ENCODE measurements around the gene TNS3. TPM values are rescaled to one million over a fixed set of nuclear protein-coding genes. Genes with fewer than 3 reads are reported as not detected.

TNS3 gene
- total RNA-seq, 5 donors from 2014 or later (not counting 1 experiment from before 2014, with no cell fraction given), result 0.58 to 3.7 (median 2.0) TPM

GRCh38 chr7:47273974-47274766 lies 307.7 kb downstream of the TNS3 start:
- WGBS (ENCODE audit: insufficient coverage), result 91% methylated on average over 1 of the region's 6 CpGs
- peaks cover 0 to 4% of the 10 kb centered on the region in 2 experiments for H3K27me3 ChIP-seq (replicated peaks in 1 of 2; ENCODE audit: control insufficient read depth in 2 of 2, extremely low read depth in 1 of 2, insufficient read depth in 2 of 2, low read length in 1 of 2)
- Mint-ChIP-seq H3K36me3 (no peaks in the 10 kb centered on the region), H3K4me1 (no peaks in the 10 kb centered on the region), H3K4me3 (no peak overlapping the region), H3K27me3 (no peaks in the 10 kb centered on the region), H3K27ac (no peak overlapping the region), H3K9me3 (no peaks in the 10 kb centered on the region)
- DNase-seq (no peak), ATAC-seq (replicated peaks in 1 of 4) (no peak)
- H3K4me1 ChIP-seq (ENCODE audit: control insufficient read depth in 1 of 2, extremely low read depth in 1 of 2, insufficient read depth in 2 of 2, low read length in 2 of 2), result no peaks in the 10 kb centered on the region
- POLR2A ChIA-PET, result no interaction called here
- H3K36me3 ChIP-seq (ENCODE audit: control insufficient read depth in 2 of 2, extremely low read depth in 1 of 2, insufficient read depth in 1 of 2, low read length in 1 of 2), result no peaks in the 10 kb centered on the region
- H3K27ac ChIP-seq (ENCODE audit: low read length), result no peak overlapping the region
- CTCF ChIA-PET, result no interaction called here
- no peaks in the 10 kb centered on the region for H3K9me3 ChIP-seq
- no peak overlapping the region for H3K4me3 ChIP-seq (ENCODE audit: control insufficient read depth in 1 of 2, extremely low read depth in 1 of 2, low read length in 1 of 2)

DNA sequence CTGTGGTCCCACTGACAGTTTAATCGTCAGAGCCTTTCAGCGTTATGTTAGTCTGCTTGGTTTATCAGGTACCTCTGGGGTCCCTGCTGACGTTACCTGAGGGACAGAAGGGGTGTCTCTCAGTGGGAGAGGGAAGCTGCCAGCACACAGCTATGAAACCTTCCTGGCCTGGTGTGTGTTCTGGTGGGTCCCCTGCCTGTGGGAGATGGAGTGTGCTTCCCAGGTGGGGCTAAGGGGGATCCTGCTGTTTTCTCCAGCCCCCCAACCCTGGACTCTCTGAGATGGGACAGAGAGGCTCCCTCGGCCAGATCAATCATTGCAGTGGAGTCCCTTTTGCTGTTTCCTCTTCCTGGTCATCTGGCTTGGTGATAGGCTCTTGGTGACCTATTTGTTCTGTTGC lies 308.8 kb downstream of the TNS3 start:
- CTCF ChIA-PET, result no interaction called here
- H3K27ac Mint-ChIP-seq, result no peak overlapping the region

GRCh38 chr7:47271749-47272148 lies 310.2 kb downstream of the TNS3 start:
- no peak overlapping the region for H3K27ac Mint-ChIP-seq

More for the DNA sequence above, 308.8 kb downstream of the TNS3 start:
- POLR2A ChIA-PET, result no interaction called here
- H3K4me1 ChIP-seq (ENCODE audit: control insufficient read depth in 1 of 2, extremely low read depth in 1 of 2, insufficient read depth in 2 of 2, low read length in 2 of 2), result no peaks in the 10 kb centered on the region
- DNase-seq (no peak), ATAC-seq (replicated peaks in 1 of 4) (no peak)
- 75% methylated on average over 4 of the region's 4 CpGs for WGBS (ENCODE audit: insufficient coverage)
- Mint-ChIP-seq H3K36me3 (no peaks in the 10 kb centered on the region), H3K27me3 (no peaks in the 10 kb centered on the region), H3K4me3 (no peak overlapping the region), H3K9me3 (no peaks in the 10 kb centered on the region), H3K4me1 (no peaks in the 10 kb centered on the region)
- peaks cover 0 to 4% of the 10 kb centered on the region in 2 experiments for H3K27me3 ChIP-seq (replicated peaks in 1 of 2; ENCODE audit: control insufficient read depth in 2 of 2, extremely low read depth in 1 of 2, insufficient read depth in 2 of 2, low read length in 1 of 2)
- no peaks in the 10 kb centered on the region for H3K36me3 ChIP-seq (ENCODE audit: control insufficient read depth in 2 of 2, extremely low read depth in 1 of 2, insufficient read depth in 1 of 2, low read length in 1 of 2)
- H3K9me3 ChIP-seq, result no peaks in the 10 kb centered on the region
- H3K4me3 ChIP-seq (ENCODE audit: control insufficient read depth in 1 of 2, extremely low read depth in 1 of 2, low read length in 1 of 2), result no peak overlapping the region
- no peak overlapping the region for H3K27ac ChIP-seq (ENCODE audit: low read length)

DNA sequence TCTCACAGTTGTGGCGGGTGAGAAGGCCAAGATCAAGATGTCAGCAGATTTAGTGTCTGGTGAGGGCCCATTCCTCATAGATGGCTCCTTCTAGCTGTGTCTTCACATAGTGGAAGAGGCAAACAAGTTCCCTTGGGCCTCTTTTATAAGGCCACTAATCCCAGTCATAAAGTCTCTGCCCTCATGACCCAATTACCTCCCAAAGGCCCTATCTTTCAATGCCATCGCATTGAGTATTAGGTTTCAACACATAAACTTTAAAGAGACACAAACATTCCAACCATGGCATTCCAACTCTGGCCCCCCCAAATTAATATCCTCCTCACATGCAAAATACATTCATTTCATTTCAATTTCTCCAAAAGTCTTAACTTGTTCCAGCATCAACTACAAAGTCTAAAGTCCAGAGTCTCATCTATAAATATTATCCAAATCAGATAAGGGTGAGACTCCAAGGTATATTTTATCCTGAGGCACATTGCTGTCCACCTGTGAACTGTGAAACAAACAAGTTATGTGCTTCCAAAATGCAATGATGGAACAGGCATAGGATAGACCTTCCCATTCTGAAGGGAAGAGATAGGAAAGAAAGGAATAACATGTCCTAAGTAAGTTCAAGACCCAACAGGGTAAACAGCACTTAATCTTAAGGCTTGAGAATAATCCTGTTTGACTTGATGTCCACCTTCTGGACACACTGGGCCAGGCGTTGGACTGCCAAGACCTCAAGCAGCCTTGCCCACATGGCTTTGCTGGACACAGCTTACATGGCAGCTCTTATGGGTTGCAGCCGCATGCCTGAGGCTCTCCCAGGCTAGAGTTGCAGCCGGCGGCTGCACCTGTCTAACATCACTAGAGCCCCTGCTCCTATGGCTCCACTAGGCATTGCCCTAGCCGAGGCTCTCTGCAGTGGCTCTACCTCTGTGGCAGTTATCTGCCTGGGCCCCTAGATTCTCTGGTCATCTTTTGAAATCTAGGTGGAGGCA lies 312.8 kb downstream of the TNS3 start:
- Histone ChIP-seq H3K4me3 (ENCODE audit: control insufficient read depth in 1 of 2, extremely low read depth in 1 of 2, low read length in 1 of 2) (no peak overlapping the region), H3K27me3 (replicated peaks in 1 of 2; ENCODE audit: control insufficient read depth in 2 of 2, extremely low read depth in 1 of 2, insufficient read depth in 2 of 2, low read length in 1 of 2) (peaks cover 0 to 4% of the 10 kb centered on the region in 2 experiments), H3K4me1 (ENCODE audit: control insufficient read depth in 1 of 2, extremely low read depth in 1 of 2, insufficient read depth in 2 of 2, low read length in 2 of 2) (no peaks in the 10 kb centered on the region), H3K9me3 (no peaks in the 10 kb centered on the region), H3K36me3 (ENCODE audit: control insufficient read depth in 2 of 2, extremely low read depth in 1 of 2, insufficient read depth in 1 of 2, low read length in 1 of 2) (no peaks in the 10 kb centered on the region), H3K27ac (ENCODE audit: low read length) (no peak overlapping the region)
- H3K9me3 Mint-ChIP-seq, result peaks cover 0 to 3% (median 0%) of the 10 kb centered on the region in 3 donors
- WGBS (ENCODE audit: insufficient coverage), result 81% methylated on average over 6 of the region's 7 CpGs
- no peaks in the 10 kb centered on the region for H3K36me3 Mint-ChIP-seq
- H3K4me3 Mint-ChIP-seq, result no peak overlapping the region
- no peak overlapping the region for H3K27ac Mint-ChIP-seq
- POLR2A ChIA-PET, result no interaction called here
- H3K27me3 Mint-ChIP-seq, result no peaks in the 10 kb centered on the region
- CTCF ChIA-PET, result no interaction called here
- H3K4me1 Mint-ChIP-seq, result no peaks in the 10 kb centered on the region
- DNase-seq (no peak), ATAC-seq (replicated peaks in 1 of 4) (no peak)

More at GRCh38 chr7:47271749-47272148, 310.2 kb downstream of the TNS3 start:
- WGBS (ENCODE audit: insufficient coverage), result no CpG with 5 or more reads among the region's 3 CpGs
- CTCF ChIA-PET, result no interaction called here
- H3K4me1 Mint-ChIP-seq, result no peaks in the 10 kb centered on the region
- H3K4me3 Mint-ChIP-seq, result no peak overlapping the region
- no peaks in the 10 kb centered on the region for H3K36me3 Mint-ChIP-seq
- Histone ChIP-seq H3K9me3 (no peaks in the 10 kb centered on the region), H3K4me1 (ENCODE audit: control insufficient read depth in 1 of 2, extremely low read depth in 1 of 2, insufficient read depth in 2 of 2, low read length in 2 of 2) (no peaks in the 10 kb centered on the region), H3K27me3 (replicated peaks in 1 of 2; ENCODE audit: control insufficient read depth in 2 of 2, extremely low read depth in 1 of 2, insufficient read depth in 2 of 2, low read length in 1 of 2) (peaks cover 0 to 4% of the 10 kb centered on the region in 2 experiments), H3K27ac (ENCODE audit: low read length) (no peak overlapping the region), H3K36me3 (ENCODE audit: control insufficient read depth in 2 of 2, extremely low read depth in 1 of 2, insufficient read depth in 1 of 2, low read length in 1 of 2) (no peaks in the 10 kb centered on the region), H3K4me3 (ENCODE audit: control insufficient read depth in 1 of 2, extremely low read depth in 1 of 2, low read length in 1 of 2) (no peak overlapping the region)
- POLR2A ChIA-PET, result no interaction called here
- no peaks in the 10 kb centered on the region for H3K27me3 Mint-ChIP-seq
- DNase-seq (no peak), ATAC-seq (replicated peaks in 1 of 4) (no peak)
- H3K9me3 Mint-ChIP-seq, result peaks cover 0 to 3% (median 0%) of the 10 kb centered on the region in 3 donors

- POLR2A ChIA-PET, result no interaction called here
- H3K27me3 Mint-ChIP-seq, result no peaks in the 10 kb centered on the region
- Histone ChIP-seq H3K27ac (ENCODE audit: low read length) (no peak overlapping the region), H3K9me3 (no peaks in the 10 kb centered on the region), H3K27me3 (replicated peaks in 1 of 2; ENCODE audit: control insufficient read depth in 2 of 2, extremely low read depth in 1 of 2, insufficient read depth in 2 of 2, low read length in 1 of 2) (no peaks in the 10 kb centered on the region), H3K4me3 (ENCODE audit: control insufficient read depth in 1 of 2, extremely low read depth in 1 of 2, low read length in 1 of 2) (no peak overlapping the region), H3K36me3 (ENCODE audit: control insufficient read depth in 2 of 2, extremely low read depth in 1 of 2, insufficient read depth in 1 of 2, low read length in 1 of 2) (no peaks in the 10 kb centered on the region), H3K4me1 (ENCODE audit: control insufficient read depth in 1 of 2, extremely low read depth in 1 of 2, insufficient read depth in 2 of 2, low read length in 2 of 2) (no peaks in the 10 kb centered on the region)
- H3K36me3 Mint-ChIP-seq, result no peaks in the 10 kb centered on the region
- no peaks in the 10 kb centered on the region for H3K4me1 Mint-ChIP-seq
- H3K27ac Mint-ChIP-seq, result no peak overlapping the region
- 84% methylated on average over 5 of the region's 7 CpGs for WGBS (ENCODE audit: insufficient coverage)
- H3K9me3 Mint-ChIP-seq, result peaks cover 0 to 3% (median 0%) of the 10 kb centered on the region in 3 donors
- CTCF ChIA-PET, result interaction anchor here in 1 of 2 donors (0.6 to 2.1 kb wide), 5 partner anchors 8 to 1886 kb away, joined by 3 to 13 read pairs (median 6); no protein-coding TSS in a partner anchor
- ATAC-seq (replicated peaks in 1 of 4) (no peak), DNase-seq (no peak)
- H3K4me3 Mint-ChIP-seq, result no peak overlapping the region
Observed at GRCh38 chr7:47267346-47267745, 314.6 kb downstream of the TNS3 start.

DNA sequence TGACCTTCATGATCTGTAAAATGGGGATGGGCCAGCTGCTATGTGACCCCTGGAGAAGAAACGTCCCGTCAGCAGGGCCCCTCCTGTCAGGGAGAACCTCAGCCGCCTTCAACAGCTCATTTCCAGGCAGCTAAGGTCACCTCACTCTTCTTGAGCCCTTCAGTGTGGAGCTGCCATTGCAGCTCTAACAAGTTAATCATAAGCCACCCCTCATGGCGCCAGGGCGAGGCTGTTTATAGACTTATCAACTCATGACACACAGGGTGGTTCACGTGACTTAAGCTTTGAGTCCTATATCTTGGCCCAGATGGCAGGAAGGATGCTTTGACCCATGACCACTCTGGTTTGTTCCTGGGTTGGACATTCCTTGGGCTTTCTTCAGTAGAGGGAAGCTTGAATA lies 315.1 kb downstream of the TNS3 start:
- no peaks in the 10 kb centered on the region for H3K36me3 ChIP-seq (ENCODE audit: control insufficient read depth in 2 of 2, extremely low read depth in 1 of 2, insufficient read depth in 1 of 2, low read length in 1 of 2)
- no peaks in the 10 kb centered on the region for H3K4me1 ChIP-seq (ENCODE audit: control insufficient read depth in 1 of 2, extremely low read depth in 1 of 2, insufficient read depth in 2 of 2, low read length in 2 of 2)
- no peaks in the 10 kb centered on the region for H3K9me3 ChIP-seq
- ChIA-PET POLR2A (no interaction called here), CTCF (interaction anchor here (0.6 to 2.1 kb wide), 4 partner anchors 9 to 552 kb away, joined by 3 to 13 read pairs (median 6); no protein-coding TSS in a partner anchor)
- Mint-ChIP-seq H3K36me3 (no peaks in the 10 kb centered on the region), H3K4me1 (no peaks in the 10 kb centered on the region), H3K4me3 (no peak overlapping the region), H3K9me3 (peaks cover 0 to 3% (median 0%) of the 10 kb centered on the region in 3 donors), H3K27me3 (no peaks in the 10 kb centered on the region), H3K27ac (no peak overlapping the region)
- H3K27me3 ChIP-seq (replicated peaks in 1 of 2; ENCODE audit: control insufficient read depth in 2 of 2, extremely low read depth in 1 of 2, insufficient read depth in 2 of 2, low read length in 1 of 2), result no peaks in the 10 kb centered on the region
- 69% methylated on average over 3 of the region's 6 CpGs for WGBS (ENCODE audit: insufficient coverage)
- H3K4me3 ChIP-seq (ENCODE audit: control insufficient read depth in 1 of 2, extremely low read depth in 1 of 2, low read length in 1 of 2), result no peak overlapping the region
- no peak overlapping the region for H3K27ac ChIP-seq (ENCODE audit: low read length)
- no peak for ATAC-seq (replicated peaks in 1 of 4)
- no peak for DNase-seq
